HG02981 (cell line): ENCODE measurements around the gene COLGALT1.
"Not testable (repeated sequence)": the region's sequence is repeated elsewhere in the genome, so short reads cannot be mapped to it uniquely, and the experiment has no call there.

ENCODE experiments used
- ATAC-seq: cut with Tn5 transposase; IDR thresholded peaks from one replicate; pipeline ENCODE4 v1.9.1; 2021; ENCODE audit warnings: mild to moderate bottlenecking, moderate library complexity; ENCODE audit not compliant: unreplicated experiment

COLGALT1 gene

GRCh38 chr19:17556995-17557394, 1.5 kb downstream of the COLGALT1 start:
- no peak for ATAC-seq

GRCh38 chr19:17557466-17557865, 2.0 kb downstream of the COLGALT1 start:
- ATAC-seq = no peak

GRCh38 chr19:17560205-17560595, 4.8 kb downstream of the COLGALT1 start:
- ATAC-seq = no peak

GRCh38 chr19:17562097-17562496, 6.6 kb downstream of the COLGALT1 start:
- no peak for ATAC-seq

- no peak for ATAC-seq
These were observed 7.1 kb downstream of the COLGALT1 start for GRCh38 chr19:17562561-17562960.

GRCh38 chr19:17564781-17565180, 9.3 kb downstream of the COLGALT1 start:
- ATAC-seq = no peak

- ATAC-seq = no peak
These were observed 10.2 kb downstream of the COLGALT1 start for GRCh38 chr19:17565611-17566010.

- no peak for ATAC-seq
These were observed 12.5 kb downstream of the COLGALT1 start for GRCh38 chr19:17567940-17568339.

GRCh38 chr19:17570291-17570690, 14.8 kb downstream of the COLGALT1 start:
- ATAC-seq = not testable (repeated sequence)

- no peak for ATAC-seq
These were observed 15.3 kb downstream of the COLGALT1 start for GRCh38 chr19:17570791-17571190.

GRCh38 chr19:17572638-17573037, 17.2 kb downstream of the COLGALT1 start:
- no peak for ATAC-seq

- ATAC-seq = no peak
These were observed 20.7 kb downstream of the COLGALT1 start for GRCh38 chr19:17575871-17576757.

- no peak for ATAC-seq
These were observed 21.5 kb downstream of the COLGALT1 start for GRCh38 chr19:17576758-17577456.

- ATAC-seq = no peak
These were observed 22.1 kb downstream of the COLGALT1 start for GRCh38 chr19:17577457-17578097.

GRCh38 chr19:17579661-17580244, 24.3 kb downstream of the COLGALT1 start:
- no peak for ATAC-seq

GRCh38 chr19:17580470-17581144, 25.2 kb downstream of the COLGALT1 start:
- ATAC-seq = no peak

GRCh38 chr19:17581211-17581874, 25.9 kb downstream of the COLGALT1 start:
- ATAC-seq = no peak

- no peak for ATAC-seq
These were observed 27.2 kb downstream of the COLGALT1 start for GRCh38 chr19:17582613-17583012.

GRCh38 chr19:17584132-17584531, 28.7 kb downstream of the COLGALT1 start:
- ATAC-seq = no peak

- ATAC-seq = not testable (repeated sequence)
These were observed 29.9 kb downstream of the COLGALT1 start for GRCh38 chr19:17585395-17585794.
